Tibial nerve (tissue), 4 donors: ENCODE results near the gene DYNC1LI1. TPM values are rescaled to one million over a fixed set of nuclear protein-coding genes. Genes with fewer than 3 reads are reported as not detected.
A peak's percentile ranks its signal among the peaks of the same experiment; 100 is the strongest.

Source experiments
- DNase-seq, 2 donors: peaks; one replicate each; pipeline ENCODE4 v3.0.0-alpha.2; 2019; ENCODE audit warnings: low spot score in 2 of 2
- H3K27ac ChIP-seq, 4 donors: fragments of 200-600 bp; sonication (generic) in 3 of 4; one replicate each; pipeline ENCODE4 v1.5.1; 2017 to 2019; ENCODE audit warnings: mild to moderate bottlenecking in 1 of 4
- H3K27me3 ChIP-seq, 2 donors: fragments of 200-600 bp; sonication (generic) in 1 of 2; one replicate each; pipeline versions ENCODE4 v1.5.1 to v1.6.0; 2017 to 2019
- H3K36me3 ChIP-seq, 3 donors: fragments of 200-600 bp; sonication (generic); one replicate each; pipeline ENCODE4 v1.5.1; 2018 to 2019
- H3K4me1 ChIP-seq, 4 donors: fragments of 200-600 bp; sonication (generic) in 3 of 4; one replicate each; pipeline ENCODE4 v1.5.1; 2017 to 2019
- H3K4me3 ChIP-seq, 4 donors: fragments of 200-600 bp; sonication (generic) in 3 of 4; one replicate each; pipeline ENCODE4 v1.5.1; 2017 to 2019; ENCODE audit warnings: mild to moderate bottlenecking in 1 of 4, moderate library complexity in 1 of 4
- H3K9me3 ChIP-seq, 4 donors: fragments of 200-600 bp; sonication (generic) in 3 of 4; one replicate each; pipeline ENCODE4 v1.5.1; 2017 to 2019
- CTCF ChIP-seq, 5 experiments: fragments of 200-600 bp in 3 of 5; fragments of 450-650 bp in 2 of 5; sonication (generic) in 3 of 5; IDR thresholded peaks; one replicate each; pipeline ENCODE4 v1.5.1; 2016 to 2019; ENCODE audit warnings: antibody characterized with exemption in 5 of 5, mild to moderate bottlenecking in 3 of 5, moderate library complexity in 2 of 5
- EP300 ChIP-seq, 2 donors: sonication (generic); formaldehyde crosslinking; IDR thresholded peaks; one replicate each; pipeline ENCODE4 v1.6.1; 2017; ENCODE audit warnings: antibody characterized with exemption in 2 of 2, mild to moderate bottlenecking in 1 of 2
- POLR2A ChIP-seq, 2 donors: fragments of 450-650 bp; IDR thresholded peaks; one replicate each; pipeline ENCODE4 v1.6.1; 2017; ENCODE audit warnings: antibody characterized with exemption in 2 of 2, mild to moderate bottlenecking in 2 of 2, moderate library complexity in 2 of 2
- WGBS, 2 donors: methylation state at CpG; one replicate each; pipeline ENCODE4 v1.1.5; 2018; 5-methylcytosine and 5-hydroxymethylcytosine counted together
- small RNA-seq: library from RNA; depleted of rRNA; stranded (forward); fragments of <200 nt; gene quantifications from one replicate; pipeline ENCODE3, GENCODE V24; 2016
- total RNA-seq, 4 donors: library from RNA; depleted of rRNA; stranded (reverse); fragments of >200 nt; gene quantifications; one replicate each; pipeline ENCODE4 v1.1.0, GENCODE V29; 2016

Gene DYNC1LI1
- total RNA-seq, 4 donors from 2014 or later = 19.0 to 39.6 (median 23.9) TPM

- H3K36me3 ChIP-seq = peaks cover 0 to 44% (median 0%) of the 10 kb centered on the region in 3 donors
- peak overlapping the region in 3 of 4 donors; percentile 19 to 60 (median 53) for H3K27ac ChIP-seq
- TF ChIP-seq POLR2A (IDR thresholded peaks at IDR 0.05) (no peak), EP300 (IDR thresholded peaks at IDR 0.05) (no peak), CTCF (IDR thresholded peaks at IDR 0.05) (no peak)
- no peak for DNase-seq
- WGBS, 2 donors = 96% methylated on average over 3 of the region's 3 CpGs
- H3K9me3 ChIP-seq = no peaks in the 10 kb centered on the region
- H3K27me3 ChIP-seq = no peaks in the 10 kb centered on the region
- H3K4me3 ChIP-seq = no peak overlapping the region
- H3K4me1 ChIP-seq = peaks cover 0 to 29% (median 0%) of the 10 kb centered on the region in 4 donors
Observed at GRCh38 chr3:32481791-32482631, 88.6 kb downstream of the DYNC1LI1 start.

- no peaks in the 10 kb centered on the region for H3K9me3 ChIP-seq
- no peak overlapping the region for H3K4me3 ChIP-seq
- no peak for TF ChIP-seq EP300 (IDR thresholded peaks at IDR 0.05)
- TF ChIP-seq POLR2A (IDR thresholded peaks at IDR 0.05) = no peak
- DNase-seq = no peak
- H3K4me1 ChIP-seq = peaks cover 0 to 35% (median 0%) of the 10 kb centered on the region in 4 donors
- H3K27ac ChIP-seq = peak overlapping the region in 3 of 4 donors; percentile 52 to 87 (median 53)
- WGBS, 2 donors = 20 to 37% methylated on average over 1 of the region's 1 CpG
- no peaks in the 10 kb centered on the region for H3K27me3 ChIP-seq
- peaks cover 0 to 30% (median 0%) of the 10 kb centered on the region in 3 donors for H3K36me3 ChIP-seq
Observed at GRCh38 chr3:32480604-32481003, 90.1 kb downstream of the DYNC1LI1 start.

Small RNA genes lying within 50 kb of the gene (small RNA-seq; reads per million reads assigned to genes)
- gene MIR548AY = 0.47 reads per million

Other genes starting within 250 kb of the DYNC1LI1 start
- gene CMTM7, start 179.0 kb downstream of the DYNC1LI1 start, total RNA-seq = 10 to 100 TPM; 10.4 to 47.4 (median 19.5) TPM
- 10 to 100 TPM; 67.8 to 73.3 (median 70.6) TPM for gene CMTM6, start 68.0 kb downstream of the DYNC1LI1 start, total RNA-seq
- 10 to 100 TPM; 19.4 to 27.9 (median 22.0) TPM for gene CNOT10, start 114.3 kb upstream of the DYNC1LI1 start, total RNA-seq
- under 1 TPM; under 0.01 to 0.59 (median 0.32) TPM for gene TRIM71, start 247.1 kb upstream of the DYNC1LI1 start, total RNA-seq